Hematopoietic multipotent progenitor cell treated with erythropoietin and hydrocortisone succinate and interleukin-3 and kit ligand, for 8 days (in vitro differentiated cells): Measurements from ENCODE around the gene NR5A2.

Source experiments
- DNase-seq: peaks from one replicate; pipeline ENCODE4 v3.0.0-alpha.2; 2015

The NR5A2 gene

DNA sequence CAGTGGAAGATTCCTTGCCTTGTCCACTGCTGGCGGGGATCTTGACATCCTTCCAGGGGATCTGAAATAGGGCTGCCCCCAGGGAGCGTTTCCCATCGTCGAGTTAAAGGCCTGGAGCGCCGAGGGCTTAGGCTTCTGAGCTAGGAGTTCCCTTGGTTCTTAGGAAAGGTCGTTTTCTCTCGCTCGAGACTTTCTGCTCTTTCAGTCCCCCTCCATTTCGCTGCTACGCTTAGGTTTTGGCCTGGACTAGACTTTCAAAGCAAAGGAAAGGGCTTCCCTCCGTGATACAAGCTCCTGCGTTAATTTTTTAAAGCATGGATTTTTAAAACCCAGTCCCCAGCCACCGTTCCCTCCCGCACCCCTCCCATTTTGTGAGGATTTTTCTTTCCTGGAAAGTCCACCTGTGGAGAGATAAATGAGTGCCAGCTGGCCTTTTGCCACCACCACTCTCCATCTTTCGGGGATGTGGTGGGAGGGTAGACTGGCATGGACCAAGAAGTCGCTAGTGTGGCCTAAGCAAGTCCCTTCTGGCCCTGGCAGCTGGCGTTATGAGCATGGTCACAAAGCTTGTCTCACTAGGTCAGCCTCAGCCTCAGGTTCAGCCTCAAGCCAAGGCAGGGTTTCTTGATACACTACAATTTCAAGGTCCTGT lies 9.2 kb downstream of the NR5A2 start:
- no peak for DNase-seq

DNA sequence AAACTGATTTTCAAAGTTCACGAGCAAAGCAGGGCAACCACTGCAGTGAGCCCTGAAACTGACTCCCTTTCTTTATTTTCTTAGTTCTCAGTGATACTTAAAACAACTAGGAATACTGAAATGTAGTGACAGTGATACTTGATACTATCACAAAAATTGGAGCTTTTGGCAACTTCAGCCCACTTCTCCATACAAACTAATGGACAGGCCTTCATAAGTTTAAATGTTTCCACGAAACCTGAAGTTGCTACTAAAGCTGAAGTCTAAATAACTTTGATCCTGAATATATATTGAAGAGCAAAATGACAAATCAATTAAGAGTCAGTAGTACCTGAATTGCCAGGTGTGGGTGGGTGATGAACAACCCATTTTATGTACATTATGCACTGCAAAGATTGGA lies 10.0 kb downstream of the NR5A2 start:
- no peak for DNase-seq

DNA sequence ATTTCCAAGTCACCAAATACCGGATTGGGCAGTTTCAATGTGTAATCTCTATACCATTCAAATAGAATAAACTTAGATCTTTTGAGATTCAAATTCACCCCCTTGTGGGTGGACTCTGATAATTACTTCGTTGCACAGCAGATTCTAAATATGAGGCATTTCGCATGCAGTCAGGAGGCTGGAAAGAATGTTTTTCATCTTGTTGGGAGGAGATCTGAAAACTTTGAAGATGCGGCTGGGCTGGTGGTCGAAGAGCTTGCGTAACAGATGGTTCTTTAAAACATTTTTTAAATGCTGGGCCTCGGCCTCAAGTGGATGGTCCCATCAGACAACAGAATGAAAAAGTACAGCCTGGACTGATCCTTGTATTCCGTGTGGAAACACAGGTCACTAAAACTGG lies 10.4 kb downstream of the NR5A2 start:
- DNase-seq, result no peak

DNA sequence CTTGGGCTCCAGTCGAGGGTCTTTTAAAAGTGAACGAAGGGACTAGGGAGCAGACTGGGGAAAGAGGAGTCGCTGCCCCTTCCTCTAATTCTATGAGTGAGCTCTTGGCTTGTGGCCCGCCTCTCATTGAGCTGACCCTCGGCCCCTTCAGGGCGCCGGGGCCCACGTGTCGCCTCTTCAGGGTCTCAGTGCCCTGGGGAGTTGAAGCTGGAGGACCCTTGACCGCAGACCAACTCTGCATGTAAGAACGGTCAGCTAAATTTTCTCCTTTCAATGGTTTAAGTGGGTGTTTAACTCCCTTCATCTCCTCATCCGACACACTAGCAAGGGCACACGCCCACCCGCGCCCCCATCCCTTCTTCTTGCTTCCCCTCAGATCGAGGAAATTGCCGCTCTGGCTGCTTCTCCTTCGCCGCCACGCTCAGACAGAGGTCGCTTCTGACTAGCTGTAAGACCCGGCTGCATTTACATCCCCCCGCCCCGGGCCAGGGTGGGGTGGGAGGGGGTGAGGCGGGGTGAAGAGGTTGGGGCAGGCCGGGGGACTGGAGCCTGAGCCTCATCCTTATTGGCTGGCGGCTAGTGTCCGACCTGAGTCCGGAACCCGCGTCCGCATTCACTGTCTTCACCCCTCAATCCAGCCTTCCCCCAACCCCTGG lies 10.9 kb downstream of the NR5A2 start:
- DNase-seq, result no peak

DNA sequence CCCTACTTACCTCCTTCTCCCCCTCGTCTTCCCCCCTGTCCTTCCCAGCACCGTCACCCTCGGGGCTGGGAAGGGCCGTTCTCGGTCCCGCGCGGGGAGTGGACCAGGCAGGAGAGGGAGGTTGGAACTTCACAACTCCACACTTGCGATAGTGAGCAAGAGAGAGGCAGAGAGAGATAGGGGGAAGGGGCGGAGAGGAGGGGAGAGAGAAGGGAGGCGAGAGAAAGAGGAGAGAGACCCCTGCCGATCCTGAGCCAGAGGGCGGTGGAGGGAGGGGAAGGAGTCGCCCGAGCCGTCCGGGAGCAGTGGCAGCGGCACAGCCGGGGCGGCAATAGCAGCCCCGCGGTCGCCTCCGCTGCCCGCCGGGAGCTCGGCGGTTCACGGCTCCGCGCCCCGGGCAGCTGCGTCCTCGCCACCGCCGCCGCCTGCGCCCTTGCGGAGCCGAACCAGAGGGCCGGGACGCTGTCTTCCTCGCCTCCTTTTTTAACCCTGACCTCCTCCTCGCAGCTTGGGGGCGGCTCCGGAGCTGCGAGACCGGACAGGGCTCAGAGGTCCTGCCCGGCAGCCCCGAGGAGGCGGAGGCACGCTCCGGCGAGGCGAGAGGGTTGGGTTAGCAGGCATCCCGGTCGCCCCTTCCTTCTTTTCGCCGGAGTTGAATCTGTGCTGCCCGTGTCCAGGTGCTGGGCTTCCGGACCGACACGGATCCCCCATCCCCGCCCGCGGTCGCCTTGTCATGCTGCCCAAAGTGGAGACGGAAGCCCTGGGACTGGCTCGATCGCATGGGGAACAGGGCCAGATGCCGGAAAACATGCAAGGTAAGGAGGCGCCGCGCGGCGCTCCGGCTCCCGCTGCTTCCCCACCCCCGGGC lies 11.7 kb downstream of the NR5A2 start:
- DNase-seq, result no peak

DNA sequence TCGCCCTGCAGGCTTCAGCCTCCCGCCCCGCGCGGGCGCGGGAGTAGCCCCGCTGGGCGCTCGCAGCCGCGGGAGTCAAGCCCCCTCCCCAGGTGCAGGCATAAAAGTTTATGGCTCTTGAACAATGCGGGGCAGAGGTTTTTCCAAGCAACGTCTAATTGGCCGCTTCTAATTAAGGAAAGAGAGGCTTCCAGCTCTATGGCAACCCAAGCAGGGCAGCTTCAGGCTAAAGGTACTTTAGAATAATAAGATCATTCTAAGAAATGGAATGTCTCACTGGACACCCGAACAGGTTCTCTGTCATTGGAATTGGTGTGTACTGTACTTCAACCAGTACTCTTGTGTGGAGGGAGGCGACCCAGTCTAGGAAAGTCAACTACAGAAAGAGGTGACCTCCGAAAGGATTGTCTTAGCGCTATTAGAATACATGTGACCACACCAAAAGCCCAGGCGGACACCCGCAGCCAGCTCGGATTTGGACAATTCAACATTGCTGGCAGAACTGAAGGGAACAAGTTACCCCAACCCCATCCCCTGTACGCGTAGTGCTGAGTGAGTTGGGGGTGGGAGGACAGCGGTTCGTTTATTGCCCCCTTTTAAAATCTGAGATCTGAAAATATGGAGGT lies 12.5 kb downstream of the NR5A2 start:
- DNase-seq, result no peak

DNA sequence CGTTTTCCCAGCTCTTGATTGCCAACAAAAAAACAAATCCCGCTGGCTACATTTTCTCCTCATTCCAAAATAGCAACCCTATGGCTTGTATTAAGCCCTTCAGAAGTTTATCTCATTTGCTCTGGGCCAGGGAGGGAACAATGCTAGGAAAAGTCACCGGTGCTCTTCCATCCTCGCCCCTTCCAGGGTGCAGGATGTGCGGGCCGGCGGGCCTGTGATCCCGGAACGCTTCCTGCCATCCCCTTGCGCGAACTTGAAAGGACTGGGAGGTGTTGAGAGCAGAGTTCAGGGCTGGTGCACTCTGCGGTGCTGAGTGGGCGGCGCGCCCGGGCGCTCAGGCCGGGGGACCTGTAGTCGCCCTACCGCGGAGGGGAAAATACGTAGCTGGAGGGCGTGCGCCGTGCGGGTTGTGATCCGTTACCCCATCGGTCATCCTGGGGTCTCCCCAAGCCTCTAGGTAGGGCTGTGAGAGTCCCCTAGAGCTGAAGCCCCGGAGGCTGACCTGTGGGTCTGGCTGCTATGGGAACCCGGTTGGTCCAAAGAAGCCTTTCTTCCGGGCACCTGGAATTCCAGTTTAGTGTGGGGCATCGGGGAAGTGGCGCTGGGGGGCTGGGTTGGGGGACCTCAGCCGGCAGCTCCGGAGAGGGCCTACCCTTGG lies 13.1 kb downstream of the NR5A2 start:
- no peak for DNase-seq

DNA sequence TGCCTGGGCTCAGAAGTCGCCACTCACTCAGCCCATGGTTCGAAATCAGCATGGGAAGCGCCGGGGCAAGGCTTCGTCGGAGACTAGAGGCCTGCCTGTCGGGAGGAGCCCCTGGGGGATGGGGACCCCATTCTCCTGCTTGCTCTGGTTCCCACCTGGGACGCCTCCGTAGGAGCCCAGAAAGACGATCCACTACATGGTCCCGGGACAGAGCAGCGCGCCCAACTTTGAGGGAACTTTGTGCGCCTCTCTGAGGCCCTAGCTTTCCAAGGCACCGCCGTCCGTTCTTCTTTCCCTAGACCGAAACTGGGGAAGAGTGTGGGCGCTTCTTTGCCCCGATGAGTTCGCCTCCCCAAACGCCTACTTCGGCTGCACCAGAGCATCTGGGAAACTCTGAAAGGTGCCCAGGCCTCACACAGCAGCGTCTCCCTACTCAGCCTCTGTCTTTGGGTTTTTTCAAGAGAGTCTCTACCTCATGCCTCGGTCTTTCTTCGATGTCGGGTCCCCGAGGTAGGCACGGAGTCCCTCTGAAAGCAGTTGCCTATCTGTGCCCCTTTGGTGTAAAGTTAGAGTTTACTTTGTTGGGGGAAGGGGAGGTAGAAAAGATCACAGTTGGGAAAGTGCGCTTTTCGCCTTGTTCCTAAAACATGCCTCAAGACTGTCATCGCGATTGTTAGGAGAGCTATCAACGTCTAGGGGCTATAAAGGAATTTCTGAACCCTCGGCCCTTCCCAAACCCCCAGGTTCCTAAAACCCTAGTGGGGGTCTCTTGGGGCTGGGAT lies 14.0 kb downstream of the NR5A2 start:
- DNase-seq, result no peak

DNA sequence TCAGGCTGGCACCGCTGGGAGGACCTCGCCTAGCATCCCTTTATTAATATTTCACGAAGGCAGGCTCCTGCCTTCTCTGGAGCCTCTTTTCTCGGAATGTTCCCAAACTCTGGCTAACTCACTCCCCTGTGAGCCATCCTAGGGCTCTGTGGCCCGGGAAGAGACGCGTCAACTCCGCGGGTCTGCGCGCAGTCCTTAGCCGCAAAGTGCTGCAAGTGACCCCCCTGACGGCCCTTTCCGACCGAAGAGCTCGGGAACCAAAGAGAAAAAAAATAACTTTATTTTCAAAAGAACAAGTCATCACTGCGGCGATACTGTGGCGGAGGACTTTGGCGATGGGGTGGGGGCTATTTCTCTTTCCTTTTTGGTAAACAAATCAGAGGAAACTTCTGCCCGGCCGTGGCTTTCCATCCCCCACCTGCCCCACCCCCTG lies 14.6 kb downstream of the NR5A2 start:
- DNase-seq, result no peak

DNA sequence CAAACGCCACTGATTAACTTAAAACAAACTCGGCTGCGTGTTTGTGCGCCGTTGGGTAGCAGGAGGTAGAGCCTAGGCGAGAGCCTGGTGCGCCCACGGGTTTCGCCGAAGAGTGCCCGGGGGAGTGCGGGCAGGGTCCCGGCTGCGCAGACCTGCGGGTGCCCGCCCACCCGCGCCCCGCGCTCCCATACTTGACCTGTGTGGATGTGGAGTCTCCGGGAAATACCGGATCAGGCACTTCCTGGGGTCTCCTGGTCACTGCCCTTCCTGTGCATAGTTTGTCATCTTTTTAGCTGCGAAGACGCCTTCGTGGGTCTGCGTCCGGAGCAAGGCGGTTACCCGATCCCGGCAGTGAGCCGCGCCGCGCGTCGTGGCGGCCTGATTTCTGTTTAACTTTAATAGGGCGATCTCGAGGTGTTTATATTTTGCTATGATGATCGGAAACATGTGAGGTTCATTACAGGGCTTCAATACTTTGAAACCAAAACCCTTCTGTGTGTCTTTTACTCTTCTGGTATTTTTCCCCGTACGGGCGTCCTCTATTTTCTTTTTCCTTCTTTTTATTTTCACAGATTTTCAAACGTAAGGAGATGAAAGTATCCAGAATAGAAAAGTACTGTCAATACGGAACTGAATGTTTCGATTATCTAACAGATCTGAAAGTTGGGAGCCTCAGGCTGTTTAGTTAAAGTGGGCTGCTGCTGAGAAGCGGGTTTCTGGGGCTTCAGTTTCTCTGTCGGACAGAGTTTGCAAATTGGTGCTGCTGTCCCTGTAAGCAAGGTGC lies 15.2 kb downstream of the NR5A2 start:
- no peak for DNase-seq

DNA sequence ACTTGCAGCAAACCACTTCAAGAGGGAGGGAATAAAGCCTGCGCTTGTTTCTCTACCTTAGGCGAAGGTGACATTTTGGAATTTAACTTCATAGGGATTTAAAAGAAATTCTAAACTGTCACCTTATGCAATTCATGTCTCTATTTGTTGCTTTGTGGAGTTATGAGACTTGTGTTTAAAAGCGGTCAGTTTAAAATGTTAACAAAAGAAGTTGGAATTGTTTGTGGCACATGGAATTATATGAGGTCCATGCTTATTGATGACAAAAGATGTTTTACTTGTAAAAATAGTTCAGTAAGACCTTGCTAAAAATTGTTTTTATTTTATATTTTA lies 15.8 kb downstream of the NR5A2 start:
- DNase-seq, result no peak

DNA sequence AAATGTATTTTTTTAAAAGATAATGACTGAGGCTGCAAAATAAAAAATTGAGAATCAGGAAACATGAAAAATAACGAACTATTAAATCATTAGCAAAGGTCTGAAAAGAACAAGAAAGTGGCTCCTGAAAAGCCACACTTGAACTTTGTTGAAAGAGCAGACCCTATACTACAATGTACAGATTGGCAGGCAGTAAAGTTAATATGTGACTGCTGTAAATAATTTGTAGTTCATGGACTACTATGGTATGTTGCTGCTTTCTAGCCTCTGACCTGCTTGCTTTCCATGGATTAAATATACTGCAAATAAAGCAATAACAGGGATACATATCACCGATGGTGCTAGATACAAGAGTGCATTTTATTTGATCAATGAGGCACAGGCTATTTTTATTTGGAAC lies 18.6 kb downstream of the NR5A2 start:
- no peak for DNase-seq

DNA sequence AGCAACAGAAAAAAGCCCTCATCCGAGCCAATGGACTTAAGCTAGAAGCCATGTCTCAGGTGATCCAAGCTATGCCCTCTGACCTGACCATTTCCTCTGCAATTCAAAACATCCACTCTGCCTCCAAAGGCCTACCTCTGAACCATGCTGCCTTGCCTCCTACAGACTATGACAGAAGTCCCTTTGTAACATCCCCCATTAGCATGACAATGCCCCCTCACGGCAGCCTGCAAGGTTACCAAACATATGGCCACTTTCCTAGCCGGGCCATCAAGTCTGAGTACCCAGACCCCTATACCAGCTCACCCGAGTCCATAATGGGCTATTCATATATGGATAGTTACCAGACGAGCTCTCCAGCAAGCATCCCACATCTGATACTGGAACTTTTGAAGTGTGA lies 20.7 kb downstream of the NR5A2 start:
- DNase-seq, result no peak

DNA sequence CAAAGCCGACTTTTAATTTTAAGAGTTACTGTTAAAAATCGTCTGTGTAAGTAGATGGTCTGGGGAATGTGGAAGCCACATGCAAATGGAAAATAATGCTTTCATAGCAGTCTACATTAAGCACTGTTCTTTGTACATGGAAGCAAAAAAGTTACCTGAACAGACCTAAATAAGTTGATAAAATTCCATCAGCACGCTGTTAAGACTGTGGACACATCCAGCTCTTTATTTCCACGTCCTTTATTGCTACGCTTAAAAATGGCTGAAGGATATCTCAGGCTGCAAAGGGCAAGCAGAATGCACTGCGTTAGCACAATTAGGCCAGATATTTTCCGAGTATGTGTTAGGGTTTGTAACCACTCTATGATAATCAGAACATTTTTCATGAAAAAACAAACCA lies 22.3 kb downstream of the NR5A2 start:
- DNase-seq, result no peak

DNA sequence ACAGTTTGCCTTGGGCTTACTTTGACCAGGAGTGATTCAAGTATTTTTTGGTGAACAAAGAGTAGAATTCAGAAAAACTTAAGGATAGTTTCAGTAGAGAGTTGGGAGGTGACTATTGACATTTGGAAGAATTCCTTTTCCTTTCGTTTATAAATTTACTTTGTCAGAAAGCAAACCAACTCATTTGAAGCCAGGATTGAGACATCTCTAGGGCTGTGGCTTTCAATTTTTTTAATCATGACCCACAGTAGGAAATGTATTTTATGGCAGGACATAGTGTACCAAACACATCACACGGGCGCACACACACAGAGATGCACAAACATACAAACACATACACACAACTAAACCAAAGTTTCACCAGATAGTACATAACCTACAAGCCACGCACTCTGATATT lies 24.1 kb downstream of the NR5A2 start:
- no peak for DNase-seq

DNA sequence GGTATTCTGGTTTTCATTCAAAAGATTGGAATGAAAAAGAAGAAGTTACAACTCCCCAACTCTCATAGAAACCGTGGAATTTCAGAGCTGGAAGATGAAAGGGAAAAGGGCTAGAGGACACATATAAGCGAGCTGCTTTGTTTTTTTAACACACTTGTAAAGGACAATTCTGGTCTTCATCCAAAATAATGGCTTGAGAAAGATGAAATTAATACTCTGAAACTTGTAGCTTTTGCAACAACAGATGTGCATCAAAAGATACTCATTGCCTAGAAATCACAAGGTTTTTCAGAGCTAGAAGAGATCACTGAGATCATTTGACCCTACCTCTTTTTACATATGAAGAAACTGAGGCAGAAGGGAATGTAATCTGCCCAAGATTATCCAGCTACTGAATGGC lies 25.6 kb downstream of the NR5A2 start:
- DNase-seq, result no peak

DNA sequence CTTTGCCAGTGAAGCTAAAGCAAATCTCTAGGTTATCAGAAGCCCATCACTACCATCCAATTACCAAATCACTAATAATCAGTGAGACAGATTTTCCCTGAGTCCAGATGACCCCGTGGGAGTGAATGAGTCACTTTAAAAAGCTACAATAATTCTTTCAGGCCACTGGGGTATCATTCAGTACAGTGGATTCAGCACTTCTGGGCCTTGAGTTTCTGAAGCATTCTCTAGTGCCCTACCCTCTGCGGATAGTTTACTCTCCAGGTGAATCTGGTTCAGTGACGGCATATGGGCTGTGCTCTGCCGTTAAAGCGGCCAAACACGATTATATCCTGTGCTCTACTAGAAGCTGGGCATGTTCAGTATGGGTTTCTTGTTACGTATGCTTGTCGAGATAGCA lies 26.1 kb downstream of the NR5A2 start:
- no peak for DNase-seq

DNA sequence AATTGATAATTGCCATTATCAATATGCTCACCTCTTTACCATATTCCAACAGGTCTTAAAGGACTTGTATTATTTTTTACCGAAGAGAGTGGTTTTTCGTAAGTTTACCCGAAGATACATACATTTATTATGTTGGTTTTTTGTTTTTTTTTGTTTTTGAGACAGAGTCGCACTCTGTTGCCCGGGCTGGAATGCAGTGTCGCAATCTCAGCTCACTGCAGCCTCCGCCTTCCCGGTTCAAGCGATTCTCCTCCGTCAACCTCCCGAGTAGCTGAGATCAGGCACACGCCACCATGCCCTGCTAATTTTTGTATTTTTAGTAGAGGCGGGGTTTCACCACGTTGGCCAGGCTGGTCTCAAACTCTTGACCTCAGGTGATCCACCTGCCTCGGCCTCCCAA lies 30.8 kb downstream of the NR5A2 start:
- no peak for DNase-seq

DNA sequence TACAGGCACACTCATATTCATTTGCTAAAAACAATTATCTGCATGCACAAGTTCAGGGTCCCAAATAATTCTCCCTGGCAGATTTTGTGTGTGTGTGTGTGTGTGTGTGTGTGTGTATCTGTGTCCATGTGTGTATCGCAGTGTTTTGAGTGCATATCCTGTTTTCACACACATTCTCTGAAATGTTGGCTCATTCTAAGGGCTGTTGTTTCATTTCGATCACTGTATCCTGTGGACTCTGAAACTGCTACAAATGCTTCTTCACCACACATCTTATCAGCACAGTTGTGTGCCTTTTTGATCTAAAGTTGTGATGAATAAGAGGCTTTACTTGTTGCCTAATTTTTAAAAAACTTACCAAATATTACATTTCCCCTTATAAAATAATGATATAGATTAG lies 34.6 kb downstream of the NR5A2 start:
- DNase-seq, result no peak

DNA sequence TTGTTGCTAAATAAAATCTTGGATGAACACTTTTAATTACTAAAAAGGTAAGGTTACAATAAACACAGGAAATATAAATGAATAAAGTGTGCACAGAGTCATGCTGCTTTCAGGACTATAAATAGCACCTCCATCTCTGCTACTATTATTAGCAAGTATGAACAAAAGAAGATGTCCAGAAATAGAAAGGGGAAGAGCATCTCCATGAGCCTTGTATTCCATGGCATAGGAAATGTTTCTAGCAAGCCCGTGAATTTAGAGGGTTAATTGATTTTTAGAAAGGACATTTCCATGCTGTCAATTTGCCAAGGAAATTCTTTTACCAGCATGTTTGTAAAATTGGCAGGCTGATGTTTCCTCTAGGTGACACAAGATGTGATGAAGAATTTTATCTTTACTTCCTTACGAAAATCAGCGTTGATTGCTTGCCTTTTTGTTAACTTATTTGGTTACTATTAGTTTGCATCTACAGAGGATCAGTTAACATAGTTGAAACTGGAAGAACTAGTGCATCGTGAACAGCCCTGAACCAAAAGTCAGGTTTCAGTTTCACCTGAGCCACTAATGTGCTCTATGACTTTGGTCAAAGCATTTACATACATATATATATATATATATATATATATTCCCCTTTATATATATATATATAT lies 45.3 kb downstream of the NR5A2 start:
- no peak for DNase-seq

DNA sequence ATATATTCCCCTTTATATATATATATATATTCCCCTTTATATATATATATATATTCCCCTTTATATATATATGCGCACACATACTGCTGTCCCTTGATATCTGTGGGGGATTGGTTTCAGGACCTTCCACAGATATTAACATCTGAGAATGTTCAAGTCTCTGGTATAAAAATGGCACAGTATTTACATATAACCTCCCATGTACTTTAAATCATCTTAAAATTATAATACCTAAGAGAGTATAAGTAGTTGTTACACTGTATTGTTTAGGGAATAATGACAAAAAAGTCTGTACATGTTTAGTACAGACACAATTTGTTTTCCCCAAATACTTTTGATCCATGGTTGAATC lies 45.8 kb downstream of the NR5A2 start:
- no peak for DNase-seq
